Nephron progenitor cell (in vitro differentiated cells): ENCODE data around the gene SPINT2.

Source experiments
- DNase-seq: peaks from one replicate; pipeline ENCODE4 v3.0.0; 2021
- H3K27ac Mint-ChIP-seq: 2 replicates; pipeline ENCODE4 v1.8.0; 2021; ENCODE audit warnings: mild to moderate bottlenecking, moderate library complexity, mixed read lengths
- H3K27me3 Mint-ChIP-seq: 2 replicates; pipeline ENCODE4 v1.8.0; 2021; ENCODE audit warnings: mild to moderate bottlenecking, low read depth, mixed read lengths; ENCODE audit not compliant: poor library complexity
- H3K36me3 Mint-ChIP-seq: 2 replicates; pipeline ENCODE4 v1.8.0; 2021; ENCODE audit warnings: low read depth, mixed read lengths
- H3K4me1 Mint-ChIP-seq: 2 replicates; pipeline ENCODE4 v1.8.0; 2021; ENCODE audit warnings: mixed read lengths
- H3K4me3 Mint-ChIP-seq: 2 replicates; pipeline ENCODE4 v1.8.0; 2021; ENCODE audit warnings: mild to moderate bottlenecking, moderate library complexity, mixed read lengths
- H3K9me3 Mint-ChIP-seq: 2 replicates; pipeline ENCODE4 v1.8.0; 2021; ENCODE audit warnings: mild to moderate bottlenecking, moderate library complexity, mixed read lengths
- CTCF ChIP-seq: fragments of 200-600 bp; sonication (generic); IDR thresholded peaks from 2 replicates; pipeline ENCODE4 v1.5.0; 2021; ENCODE audit warnings: antibody characterized with exemption

The SPINT2 gene, protein sequence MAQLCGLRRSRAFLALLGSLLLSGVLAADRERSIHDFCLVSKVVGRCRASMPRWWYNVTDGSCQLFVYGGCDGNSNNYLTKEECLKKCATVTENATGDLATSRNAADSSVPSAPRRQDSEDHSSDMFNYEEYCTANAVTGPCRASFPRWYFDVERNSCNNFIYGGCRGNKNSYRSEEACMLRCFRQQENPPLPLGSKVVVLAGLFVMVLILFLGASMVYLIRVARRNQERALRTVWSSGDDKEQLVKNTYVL

GRCh38 chr19:38264486-38265212 is at the start of gene SPINT2:
TSS of gene SPINT2 (plus strand) at chr19:38264573. CDS start at chr19:38264893, 320 bp downstream.
- peaks cover 51% of the 10 kb centered on the region for H3K4me1 Mint-ChIP-seq
- no peak for TF ChIP-seq CTCF
- H3K36me3 Mint-ChIP-seq = no peaks in the 10 kb centered on the region
- peak; percentile 82 for DNase-seq
- peak within 1 kb of the TSS; percentile 92 for H3K4me3 Mint-ChIP-seq
- no peaks in the 10 kb centered on the region for H3K9me3 Mint-ChIP-seq
- H3K27ac Mint-ChIP-seq = peak within 1 kb of the TSS; percentile 64
- H3K27me3 Mint-ChIP-seq = peaks cover 9% of the 10 kb centered on the region

DNA sequence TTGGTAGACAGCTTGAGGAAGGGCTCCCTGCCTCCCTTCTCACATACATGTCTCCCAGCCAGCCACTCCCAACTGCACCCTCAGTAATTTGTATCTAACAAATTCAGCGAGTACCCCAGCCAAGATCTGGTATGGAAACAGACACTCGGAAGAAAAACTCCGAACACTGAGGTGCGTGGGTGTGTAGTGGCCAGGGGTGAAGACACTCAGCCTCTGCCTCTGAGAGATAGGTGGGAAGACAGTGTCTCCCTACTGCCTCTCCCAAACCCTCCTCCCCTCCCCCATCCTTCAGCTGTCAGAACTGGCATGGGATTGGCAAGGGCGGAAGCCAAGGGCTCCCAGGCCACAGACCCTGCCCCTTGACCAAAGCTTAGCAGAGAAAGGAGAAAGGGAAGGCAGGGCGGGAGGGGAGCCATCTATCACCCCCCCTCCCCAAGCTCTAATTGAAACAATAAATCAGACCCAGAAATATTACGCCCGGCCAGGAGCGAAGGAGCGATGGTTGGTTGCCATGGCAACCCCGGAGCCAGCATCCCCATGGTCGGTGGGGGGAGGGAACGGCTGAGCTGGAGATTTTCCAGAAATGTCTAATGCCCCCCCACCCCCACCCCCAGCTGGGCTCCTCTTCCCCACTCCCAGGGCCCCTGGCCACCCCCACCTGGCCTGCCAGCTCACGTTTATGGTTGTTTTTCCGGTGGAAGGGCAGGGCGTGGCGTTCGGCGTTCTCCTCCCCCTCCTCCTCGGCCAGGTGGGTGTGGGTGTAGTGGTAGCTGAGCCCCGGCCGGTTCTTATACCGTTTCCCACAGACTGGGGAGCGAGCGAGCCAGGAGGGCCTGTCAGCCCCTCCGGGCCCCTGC is 47.4 kb upstream of the SPINT2 start:
- H3K4me3 Mint-ChIP-seq = no peak overlapping the region
- peak; percentile 40 for DNase-seq
- peaks cover 32% of the 10 kb centered on the region for H3K36me3 Mint-ChIP-seq
- H3K9me3 Mint-ChIP-seq = no peaks in the 10 kb centered on the region
- peaks cover 5% of the 10 kb centered on the region for H3K27me3 Mint-ChIP-seq
- H3K4me1 Mint-ChIP-seq = peaks cover 19% of the 10 kb centered on the region
- TF ChIP-seq CTCF = no peak
- H3K27ac Mint-ChIP-seq = no peak overlapping the region

DNA sequence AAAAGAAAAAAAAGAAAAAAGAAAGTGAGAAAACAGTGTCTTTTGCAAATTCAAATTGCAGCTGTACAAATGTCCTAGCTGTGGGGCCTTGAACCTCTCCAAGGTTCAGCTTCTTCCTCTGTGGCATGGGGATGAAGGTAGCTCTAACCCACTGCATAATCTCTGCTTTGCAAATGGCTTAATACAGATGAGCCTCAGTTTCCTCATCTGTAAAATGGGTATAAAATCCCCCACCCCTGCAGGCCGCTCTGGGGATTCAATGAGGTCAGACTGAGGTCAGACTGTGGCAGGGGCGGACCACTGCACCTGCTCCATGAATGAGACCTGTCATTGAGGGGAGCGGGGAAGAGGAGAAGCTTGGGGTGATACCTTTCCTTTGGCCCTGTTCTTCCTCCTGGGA is 46.2 kb upstream of the SPINT2 start:
- peaks cover 25% of the 10 kb centered on the region for H3K4me1 Mint-ChIP-seq
- no peak for DNase-seq
- peaks cover 5% of the 10 kb centered on the region for H3K27me3 Mint-ChIP-seq
- peaks cover 37% of the 10 kb centered on the region for H3K36me3 Mint-ChIP-seq
- H3K4me3 Mint-ChIP-seq = no peak overlapping the region
- H3K9me3 Mint-ChIP-seq = no peaks in the 10 kb centered on the region
- H3K27ac Mint-ChIP-seq = no peak overlapping the region
- no peak for TF ChIP-seq CTCF

DNA sequence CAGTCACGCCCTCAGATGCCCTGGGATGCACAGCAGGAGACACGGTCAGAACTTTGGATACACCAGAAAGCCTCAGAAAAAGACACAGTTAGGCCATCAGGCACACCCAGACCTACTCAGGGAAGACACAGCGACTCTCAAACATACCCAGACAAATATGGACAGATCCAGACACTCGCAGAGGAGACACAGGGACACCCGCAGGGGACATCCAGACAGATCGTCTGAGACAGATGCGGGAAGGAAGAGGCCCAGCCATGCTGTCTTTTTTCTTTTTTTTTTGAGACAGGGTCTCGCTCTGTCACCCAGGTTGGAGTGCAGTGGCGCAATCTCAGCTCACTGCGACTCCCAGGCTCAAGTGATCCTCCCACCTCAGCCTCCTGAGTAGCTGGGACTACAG is 45.2 kb upstream of the SPINT2 start:
- no peak for TF ChIP-seq CTCF
- peaks cover 35% of the 10 kb centered on the region for H3K36me3 Mint-ChIP-seq
- H3K9me3 Mint-ChIP-seq = no peaks in the 10 kb centered on the region
- no peak overlapping the region for H3K4me3 Mint-ChIP-seq
- no peak for DNase-seq
- H3K27ac Mint-ChIP-seq = no peak overlapping the region
- H3K4me1 Mint-ChIP-seq = peaks cover 30% of the 10 kb centered on the region
- peaks cover 5% of the 10 kb centered on the region for H3K27me3 Mint-ChIP-seq

DNA sequence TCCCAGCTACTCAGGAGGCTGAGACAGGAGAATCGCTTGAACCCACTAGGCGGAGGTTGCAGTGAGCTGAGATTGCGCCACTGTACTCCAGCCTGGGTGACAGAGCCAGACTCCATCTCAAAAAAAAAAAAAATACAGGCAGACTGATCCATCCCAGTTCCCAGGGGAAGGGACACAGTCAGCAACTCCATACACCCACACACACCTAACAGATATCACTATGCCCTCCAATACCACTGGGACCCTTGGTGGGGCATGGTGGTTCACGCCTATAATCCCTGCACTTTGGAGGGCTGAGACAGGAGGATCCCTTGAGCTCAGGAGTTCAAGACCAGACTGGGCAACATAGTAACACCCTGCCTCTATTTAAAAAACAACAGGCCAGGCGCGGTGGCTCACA is 43.0 kb upstream of the SPINT2 start:
- Mint-ChIP-seq H3K4me1 (peaks cover 34% of the 10 kb centered on the region), H3K36me3 (peaks cover 26% of the 10 kb centered on the region), H3K27me3 (peaks cover 8% of the 10 kb centered on the region), H3K4me3 (no peak overlapping the region), H3K9me3 (no peaks in the 10 kb centered on the region), H3K27ac (no peak overlapping the region)
- no peak for TF ChIP-seq CTCF
- no peak for DNase-seq
